Measurements from ENCODE around the gene USP40.
A peak's percentile ranks its signal among the peaks of the same experiment; 100 is the strongest.
"Not testable (repeated sequence)": the region's sequence is repeated elsewhere in the genome, so short reads cannot be mapped to it uniquely, and the experiment has no call there.

USP40 gene

DNA sequence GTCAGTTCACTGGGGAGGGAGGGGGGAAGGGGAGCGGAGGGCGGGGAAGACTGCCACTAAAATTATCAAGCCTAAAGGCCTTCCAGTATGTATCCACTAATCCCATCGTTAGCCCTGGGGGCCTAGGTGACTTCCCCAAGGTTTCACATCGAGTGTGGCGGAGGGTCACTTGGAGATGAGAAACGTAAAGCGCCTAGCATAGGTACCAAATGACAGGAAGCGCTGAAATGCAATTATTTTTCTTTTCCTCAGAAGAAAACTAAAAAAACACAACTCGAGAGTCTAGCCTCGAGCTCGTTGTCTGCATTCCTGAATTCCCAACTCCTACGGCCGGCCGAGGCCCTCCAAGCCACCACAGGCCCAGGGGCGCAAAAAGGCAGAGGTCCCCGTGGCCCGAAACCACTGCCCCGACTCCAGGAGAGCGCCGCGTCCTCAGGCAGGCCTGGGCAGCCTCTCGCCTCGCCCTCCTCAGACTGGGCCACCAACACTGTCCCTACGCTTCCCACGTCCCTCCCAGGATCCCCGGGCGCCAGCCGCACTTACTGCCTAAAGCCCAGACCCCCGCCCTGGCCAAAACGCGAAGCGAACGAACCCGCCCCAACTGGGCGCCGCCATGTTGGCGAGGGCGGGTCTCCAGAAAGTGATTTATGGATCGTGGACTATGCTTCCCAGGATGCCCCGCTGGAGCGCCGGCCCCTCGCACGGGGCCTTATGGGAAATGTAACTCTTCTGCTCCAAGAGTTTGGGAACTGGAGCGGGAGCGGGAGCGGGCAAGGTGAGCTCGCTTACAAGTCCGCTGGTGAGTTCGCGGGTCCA is at the start of gene USP40:
TSS of gene USP40 (minus strand) at position 642 of the 816 bp plus-strand sequence. CDS start 1,228 bp downstream, outside the sequence.
- peak; percentile 68 for DNase-seq (ENCODE audit: low read depth)

DNA sequence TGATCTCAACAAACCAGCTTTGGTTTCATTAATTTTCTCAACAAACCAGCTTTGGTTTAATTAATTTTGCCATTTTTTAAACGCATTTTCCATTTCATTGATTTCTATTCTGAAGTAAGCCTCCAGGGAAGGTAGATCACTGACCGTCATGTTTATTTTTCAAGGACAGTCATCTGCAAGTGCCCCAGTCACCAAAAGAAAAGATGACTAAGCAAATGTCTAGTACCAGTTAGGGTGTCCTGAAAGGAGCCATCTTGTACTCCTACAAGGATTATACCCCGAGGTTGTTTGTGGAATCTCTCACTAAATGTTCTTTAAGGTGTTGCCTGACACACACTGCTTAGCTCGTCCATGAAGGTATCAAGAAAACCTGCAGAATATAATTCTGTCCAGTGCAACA is 44.7 kb upstream of the USP40 start:
- no peak for DNase-seq (ENCODE audit: low read depth)

DNA sequence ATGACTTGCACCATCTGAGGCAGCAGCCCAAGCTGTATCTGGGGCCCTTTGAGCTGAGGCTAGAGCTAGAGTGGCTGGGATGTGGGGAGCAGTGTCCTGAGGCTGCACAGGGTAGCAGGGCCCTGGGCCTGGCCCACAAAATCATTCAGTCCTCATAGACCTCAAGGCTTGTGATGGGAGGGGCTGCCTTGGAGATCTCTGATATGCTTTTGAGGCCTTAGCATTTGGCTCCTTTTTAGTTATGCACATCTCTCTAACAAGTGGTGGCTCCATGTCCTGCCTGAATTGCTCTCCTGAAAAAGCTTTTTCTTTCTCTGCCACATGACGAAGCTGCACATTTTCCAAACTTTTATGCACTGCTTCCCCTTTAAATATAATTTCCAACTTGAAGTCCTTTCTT is 39.1 kb upstream of the USP40 start:
- no peak for DNase-seq (ENCODE audit: low read depth)

DNA sequence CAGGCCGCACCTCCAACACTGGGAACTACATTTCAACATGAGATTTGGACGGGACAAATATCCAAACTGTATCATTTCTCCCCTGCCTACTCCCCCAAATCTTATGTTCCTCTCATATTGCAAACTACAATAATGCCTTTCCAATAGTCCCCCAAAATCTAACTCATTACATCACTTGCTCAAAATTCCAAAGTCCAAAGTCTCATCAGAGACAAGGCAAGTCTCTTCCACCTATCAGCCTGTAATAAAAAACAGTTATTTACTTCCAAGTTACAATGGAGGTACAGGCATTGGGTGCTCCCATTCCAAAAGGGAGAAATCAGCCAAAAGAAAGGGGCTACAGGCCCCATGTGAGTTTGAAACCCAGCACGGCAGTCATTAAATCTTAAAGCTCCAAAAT is 38.2 kb upstream of the USP40 start:
- no peak for DNase-seq (ENCODE audit: low read depth)

DNA sequence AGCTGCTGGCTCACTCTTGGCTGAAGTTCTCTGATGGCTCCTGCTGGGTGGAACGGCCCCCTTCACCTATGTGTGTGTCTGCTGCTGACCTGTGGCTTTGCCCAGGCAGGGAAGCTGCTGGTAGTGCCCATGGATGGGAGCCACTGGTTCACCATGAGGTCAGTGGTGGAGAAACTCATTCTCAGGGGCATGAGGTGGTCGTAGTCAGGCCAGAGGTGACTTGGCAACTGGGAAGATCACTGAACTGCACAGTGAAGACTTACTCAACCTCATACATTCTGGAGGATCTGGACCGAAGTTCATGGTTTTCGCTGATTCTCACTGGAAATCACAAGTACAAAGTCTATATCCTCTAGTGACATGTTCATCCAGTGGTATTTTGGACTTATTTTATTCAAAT is 36.9 kb upstream of the USP40 start:
- DNase-seq (ENCODE audit: low read depth) = no peak

DNA sequence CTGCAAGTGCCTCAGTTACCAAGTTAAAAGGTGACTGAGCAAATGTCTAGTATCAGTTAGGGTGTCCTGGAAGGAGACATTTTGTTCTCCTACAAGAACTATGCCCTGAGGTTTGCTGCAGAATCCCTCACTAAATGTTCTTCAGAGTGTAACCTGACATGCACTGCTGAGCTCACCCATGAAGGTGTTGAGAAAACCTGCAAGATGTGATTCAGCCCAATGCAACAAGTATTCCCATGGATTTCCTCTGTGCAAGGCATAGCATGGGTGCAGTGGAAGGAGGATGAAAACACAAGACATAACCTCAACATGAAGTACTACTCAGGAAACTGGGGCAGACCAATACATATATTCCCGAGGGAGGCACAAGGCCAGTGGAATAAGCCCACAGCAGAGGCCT is 35.5 kb upstream of the USP40 start:
- no peak for DNase-seq (ENCODE audit: low read depth)

GRCh38 chr2:233600386-233600785 is 33.8 kb upstream of the USP40 start:
- no peak for DNase-seq (ENCODE audit: low read depth)

DNA sequence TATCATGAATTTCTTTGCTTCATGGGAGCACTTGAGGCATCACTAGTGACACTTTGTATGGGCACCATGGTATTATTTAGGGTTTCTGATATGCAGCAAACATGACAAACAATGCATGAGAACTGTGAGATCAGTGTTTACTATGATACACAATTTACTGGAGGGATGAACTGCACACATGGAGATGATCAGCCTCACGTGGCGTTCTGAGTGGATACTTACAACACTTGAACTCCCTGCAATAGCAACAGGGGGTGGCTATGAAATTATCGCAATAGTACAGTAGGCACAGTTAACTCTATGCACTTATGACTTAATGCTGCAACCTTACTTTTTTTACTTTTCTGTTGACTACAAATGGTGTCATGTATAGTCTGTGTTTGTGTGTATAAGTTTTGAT is 32.4 kb upstream of the USP40 start:
- DNase-seq (ENCODE audit: low read depth) = no peak

- no peak for DNase-seq (ENCODE audit: low read depth)
Observed at GRCh38 chr2:233597522-233597921, 30.9 kb upstream of the USP40 start.

GRCh38 chr2:233593201-233593600 is 26.6 kb upstream of the USP40 start:
- no peak for DNase-seq (ENCODE audit: low read depth)

DNA sequence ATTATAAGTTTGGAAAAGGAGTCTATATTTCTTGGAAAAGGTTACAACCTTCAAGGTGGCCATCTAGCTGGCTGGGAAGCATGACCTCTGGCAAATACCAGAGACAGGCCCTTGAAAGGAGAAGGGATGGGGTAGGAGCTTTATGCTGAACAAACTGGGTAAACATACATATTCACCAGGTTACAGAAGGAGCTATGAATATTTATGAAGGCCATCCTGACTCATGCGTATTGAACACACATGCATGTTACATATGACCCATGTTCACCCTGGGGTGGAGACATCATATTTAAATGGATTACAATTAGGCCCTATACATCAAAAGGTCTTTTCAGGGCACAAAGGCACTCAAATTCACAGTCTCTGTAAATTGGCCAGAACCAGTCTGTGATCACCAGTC is 26.1 kb upstream of the USP40 start:
- not testable (repeated sequence) for DNase-seq (ENCODE audit: low read depth)

GRCh38 chr2:233588400-233588799 is 21.8 kb upstream of the USP40 start:
- no peak for DNase-seq (ENCODE audit: low read depth)

GRCh38 chr2:233584210-233584609 is 17.6 kb upstream of the USP40 start:
- DNase-seq (ENCODE audit: low read depth) = no peak

DNA sequence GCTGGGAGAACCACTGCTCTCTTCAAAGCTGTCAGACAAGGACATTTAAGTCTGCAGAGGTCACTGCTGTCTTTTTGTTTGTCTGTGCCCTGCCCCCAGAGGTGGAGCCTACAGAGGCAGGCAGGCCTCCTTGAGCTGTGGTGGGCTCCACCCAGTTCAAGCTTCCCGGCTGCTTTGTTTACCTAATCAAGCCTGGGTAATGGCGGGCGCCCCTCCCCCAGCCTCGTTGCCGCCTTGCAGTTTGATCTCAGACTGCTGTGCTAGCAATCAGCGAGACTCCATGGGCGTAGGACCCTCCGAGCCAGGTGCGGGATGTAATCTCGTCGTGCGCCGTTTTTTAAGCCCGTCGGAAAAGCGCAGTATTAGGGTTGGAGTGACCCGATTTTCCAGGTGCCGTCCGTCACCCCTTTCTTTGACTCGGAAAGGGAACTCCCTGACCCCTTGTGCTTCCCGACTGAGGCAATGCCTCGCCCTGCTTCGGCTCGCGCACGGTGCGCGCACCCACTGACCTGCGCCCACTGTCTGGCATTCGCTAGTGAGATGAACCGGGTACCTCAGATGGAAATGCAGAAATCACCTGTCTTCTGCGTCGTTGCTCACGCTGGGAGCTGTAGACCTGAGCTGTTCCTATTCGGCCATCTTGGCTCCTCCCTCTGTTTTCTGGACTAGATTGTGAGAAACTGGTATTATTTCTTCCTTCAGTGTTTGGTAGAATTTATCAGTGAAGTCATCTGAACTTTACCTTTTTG is 16.8 kb upstream of the USP40 start:
- not testable (repeated sequence) for DNase-seq (ENCODE audit: low read depth)

DNA sequence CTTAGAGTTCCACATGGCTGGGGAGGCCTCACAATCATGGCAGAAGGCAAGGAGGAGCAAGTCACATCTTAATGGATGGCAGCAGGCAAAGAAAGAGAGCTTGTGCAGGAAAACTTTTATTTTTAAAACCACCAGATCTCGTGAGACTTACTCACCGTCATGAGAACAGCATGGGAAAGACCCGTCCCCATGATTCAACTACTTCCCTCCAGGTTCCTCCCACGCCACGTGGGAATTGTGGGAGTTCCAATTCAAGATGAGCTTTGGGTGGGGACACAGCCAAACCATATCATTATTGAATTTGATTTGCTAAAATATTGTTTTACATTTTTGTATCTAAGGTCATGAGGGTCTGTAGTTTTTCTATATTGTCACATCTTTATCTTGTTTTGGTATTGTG is 10.8 kb upstream of the USP40 start:
- not testable (repeated sequence) for DNase-seq (ENCODE audit: low read depth)

DNA sequence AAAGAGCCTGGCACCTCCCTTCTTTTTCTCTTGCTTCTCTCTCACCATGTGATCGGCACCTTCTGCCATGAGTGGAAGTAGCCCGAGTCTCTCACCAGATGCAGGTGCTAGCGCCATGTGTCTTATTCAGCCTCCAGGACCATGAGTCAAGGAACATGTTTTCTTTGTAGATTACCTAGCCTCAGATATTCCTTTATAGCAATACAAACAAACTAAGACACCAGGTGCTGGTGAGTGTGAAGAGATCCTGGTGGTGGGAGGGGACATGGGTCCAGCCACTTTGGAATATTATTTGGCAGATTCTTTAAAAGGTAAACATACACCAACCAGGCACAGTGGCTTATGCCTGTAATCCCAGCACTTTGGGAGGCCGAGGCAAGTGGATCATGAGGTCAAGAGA is 5.9 kb upstream of the USP40 start:
- no peak for DNase-seq (ENCODE audit: low read depth)

DNA sequence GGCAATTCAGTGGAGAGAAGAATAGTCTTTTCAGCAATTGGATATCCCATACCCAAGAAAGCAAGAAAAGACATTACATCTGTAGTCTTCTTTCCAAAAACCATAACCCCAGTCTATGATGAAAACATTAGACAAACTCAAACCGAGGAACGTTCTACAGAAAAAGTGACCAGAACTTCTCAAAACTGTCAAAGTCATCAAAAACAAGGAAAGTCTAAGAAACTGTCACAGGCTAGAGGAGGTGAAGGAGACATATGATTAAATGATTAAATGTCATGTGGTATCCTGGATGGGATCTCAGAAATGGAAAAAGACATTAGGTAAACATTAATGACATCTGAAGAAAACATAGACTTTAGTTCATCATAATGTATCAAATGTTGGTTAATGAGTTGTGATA is 4.9 kb upstream of the USP40 start:
- no peak for DNase-seq (ENCODE audit: low read depth)

DNA sequence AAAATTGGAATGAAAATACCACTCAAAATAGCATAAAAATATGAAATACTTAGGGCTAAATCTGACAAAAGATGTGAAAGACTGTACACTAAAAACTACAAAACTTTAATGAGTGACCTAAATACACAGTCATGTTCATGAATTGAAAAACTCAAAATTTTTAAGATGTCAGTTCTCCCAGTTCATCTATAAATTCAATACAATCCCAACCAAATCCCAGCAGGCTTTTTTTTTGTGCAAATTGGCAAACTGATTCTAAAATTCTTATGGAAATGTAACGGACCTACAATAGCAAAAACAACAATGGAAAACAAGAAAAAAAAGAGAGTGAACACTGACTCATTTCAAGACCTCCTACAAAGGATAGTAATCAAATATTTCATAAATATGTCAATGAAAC is 4.4 kb upstream of the USP40 start:
- no peak for DNase-seq (ENCODE audit: low read depth)

- no peak for DNase-seq (ENCODE audit: low read depth)
Observed at GRCh38 chr2:233565685-233566140, 869 bp downstream of the USP40 start.

DNA sequence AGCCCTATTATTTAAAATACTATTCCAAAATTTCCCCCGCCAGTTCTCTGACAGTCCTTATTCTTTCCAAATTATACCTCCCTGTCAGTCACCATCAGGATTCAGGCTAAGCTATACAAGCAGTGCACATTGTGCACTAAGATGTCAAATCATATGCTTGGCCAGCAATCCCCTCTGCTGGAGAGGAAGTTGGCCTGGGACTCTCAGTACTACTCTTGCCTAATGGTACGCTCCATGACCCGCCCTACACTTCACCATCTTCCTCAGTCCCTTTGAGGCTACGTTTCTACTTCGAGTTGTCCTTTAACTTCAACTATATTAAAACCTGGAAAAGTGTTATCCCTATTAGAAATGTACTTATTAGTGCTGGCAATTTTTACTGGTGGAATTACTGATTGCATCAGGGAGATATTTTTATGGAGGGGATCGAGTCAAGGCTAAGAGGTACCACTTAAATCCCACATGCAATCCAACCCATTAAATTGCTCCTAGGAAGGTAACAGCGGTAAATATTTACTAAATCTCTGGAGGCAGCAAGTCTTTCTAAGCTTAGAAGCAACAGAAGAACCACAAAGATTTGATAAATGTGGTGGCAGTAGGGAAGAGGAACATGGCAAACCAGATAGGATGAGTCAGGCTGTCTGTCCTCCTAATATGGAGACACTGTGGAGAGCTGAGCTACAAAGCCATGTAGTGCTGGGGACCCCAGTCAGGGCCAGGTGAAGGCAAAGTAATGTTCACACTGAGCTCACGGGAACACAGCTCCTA is 2.7 kb downstream of the USP40 start:
- DNase-seq (ENCODE audit: low read depth) = no peak

DNA sequence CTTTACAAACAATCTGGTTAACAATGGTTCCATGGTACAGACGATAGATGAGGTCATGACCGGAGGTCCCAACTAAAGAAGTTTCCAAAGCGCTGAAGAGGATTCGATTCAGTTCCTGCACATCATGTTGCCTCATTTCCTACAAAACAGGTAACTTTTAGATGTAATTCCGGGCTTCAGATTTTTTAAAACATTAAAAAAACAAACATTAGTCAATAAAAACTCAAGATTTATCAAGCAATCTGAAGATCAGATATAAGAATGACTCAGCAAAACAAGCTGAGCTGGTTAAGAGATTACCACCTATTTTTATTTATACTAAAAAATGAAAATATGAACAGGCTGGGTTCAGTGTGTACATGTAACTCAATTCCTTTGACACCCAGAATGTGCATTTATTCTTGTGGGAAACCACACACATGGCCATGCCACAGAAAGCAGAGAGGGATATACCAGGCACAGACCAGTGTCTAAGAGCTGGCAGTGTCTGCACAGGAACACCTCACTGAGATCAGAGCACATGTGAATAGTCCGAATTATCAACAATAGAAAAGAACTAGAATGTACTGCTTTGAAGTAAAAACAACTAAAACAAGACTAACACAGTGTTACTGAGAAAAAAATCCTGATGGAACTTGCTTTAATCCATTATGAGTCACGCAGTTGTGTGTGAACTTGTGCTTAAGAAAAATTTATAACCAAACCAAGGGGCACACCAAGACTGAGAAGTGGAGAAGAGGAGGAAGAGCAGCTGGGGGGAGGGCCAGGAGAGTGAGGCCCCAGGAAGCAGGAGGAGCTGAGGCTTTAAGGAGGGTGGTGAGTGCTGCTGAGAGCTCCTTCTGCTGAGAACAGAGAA is 9.5 kb downstream of the USP40 start:
- peak; percentile 56 for DNase-seq (ENCODE audit: low read depth)

- no peak for DNase-seq (ENCODE audit: low read depth)
Observed at GRCh38 chr2:233553366-233553765, 13.2 kb downstream of the USP40 start.
